Upper lobe of right lung (tissue), 1 donor: ENCODE data around the gene SRGAP1. TPM values are rescaled to one million over a fixed set of nuclear protein-coding genes. Genes with fewer than 3 reads are reported as not detected.

Experiments
- ATAC-seq: fragments of 200-7000 bp; cut with Tn5 transposase; one replicate; pipeline ENCODE4 v1.9.1; 2020; ENCODE audit warnings: mild to moderate bottlenecking, moderate library complexity
- DNase-seq: peaks from one replicate; pipeline ENCODE4 v3.0.0-alpha.2; 2020
- H3K27ac ChIP-seq: fragments of 200-600 bp; one replicate; pipeline ENCODE4 v1.8.0; 2022
- H3K27me3 ChIP-seq: fragments of 200-600 bp; one replicate; pipeline ENCODE4 v1.8.0; 2022; ENCODE audit warnings: mild to moderate bottlenecking
- H3K36me3 ChIP-seq: fragments of 200-600 bp; one replicate; pipeline ENCODE4 v1.8.0; 2022
- H3K4me1 ChIP-seq: fragments of 200-600 bp; one replicate; pipeline ENCODE4 v1.8.0; 2022
- H3K4me3 ChIP-seq: fragments of 200-600 bp; one replicate; pipeline ENCODE4 v1.8.0; 2022; ENCODE audit warnings: mild to moderate bottlenecking
- H3K9me3 ChIP-seq: fragments of 200-600 bp; one replicate; pipeline ENCODE4 v1.8.0; 2022
- CTCF ChIP-seq: fragments of 200-600 bp; IDR thresholded peaks from one replicate; pipeline ENCODE4 v1.8.0; 2022; ENCODE audit warnings: antibody characterized with exemption
- intact Hi-C: fragments of 100-400 bp; cut with DNase I; formaldehyde crosslinking; loops from one replicate; pipeline ENCODE4 v1.11.0; 2022
- total RNA-seq: library from RNA; stranded (reverse); fragmentation: NEBNext Ultra II Directional; extraction: Animal tissue kit (Norgen Biotek cat#: 25700); gene quantifications from one replicate; pipeline ENCODE4 v1.2.1, GENCODE V29; 2021
- donor health status: DM: no; HTN: yes; CAD: no; lungs with severe emphysema.

The SRGAP1 gene
- total RNA-seq, 1 donor from 2014 or later = 11.4 TPM

DNA sequence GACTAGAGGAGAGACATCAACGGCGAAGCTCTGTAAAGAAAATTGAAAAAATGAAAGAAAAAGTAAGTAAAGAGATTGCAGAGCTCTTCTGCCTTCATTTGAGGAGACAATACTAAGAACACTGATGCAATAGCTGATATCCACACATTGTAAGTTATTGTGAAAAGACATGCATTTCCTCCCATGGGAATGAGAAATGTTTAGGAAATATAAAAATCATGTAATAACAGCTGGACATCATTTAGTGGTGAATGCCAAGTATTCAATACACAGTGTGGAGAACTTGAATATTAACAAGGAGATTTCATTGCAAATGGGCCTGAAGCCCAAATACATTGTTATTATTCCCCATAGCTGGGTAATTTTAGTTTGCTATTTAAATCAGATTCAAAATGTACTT lies 198.4 kb downstream of the SRGAP1 start:
- Histone ChIP-seq H3K4me1 (no peaks in the 10 kb centered on the region), H3K9me3 (no peaks in the 10 kb centered on the region), H3K36me3 (no peaks in the 10 kb centered on the region), H3K27ac (no peak overlapping the region), H3K27me3 (no peaks in the 10 kb centered on the region), H3K4me3 (no peak overlapping the region)
- ATAC-seq (no peak), DNase-seq (no peak)
- intact Hi-C loops = no loop called here
- TF ChIP-seq CTCF = no peak

- no peaks in the 10 kb centered on the region for H3K36me3 ChIP-seq
- DNase-seq (no peak), ATAC-seq (no peak)
- no peak for TF ChIP-seq CTCF
- no peaks in the 10 kb centered on the region for H3K4me1 ChIP-seq
- H3K4me3 ChIP-seq = no peak overlapping the region
- no peaks in the 10 kb centered on the region for H3K9me3 ChIP-seq
- H3K27me3 ChIP-seq = no peaks in the 10 kb centered on the region
- no peak overlapping the region for H3K27ac ChIP-seq
- intact Hi-C loops = no loop called here
Observed at GRCh38 chr12:64044191-64044590, 199.7 kb downstream of the SRGAP1 start.

- Histone ChIP-seq H3K4me1 (no peaks in the 10 kb centered on the region), H3K9me3 (no peaks in the 10 kb centered on the region), H3K27ac (no peak overlapping the region), H3K27me3 (no peaks in the 10 kb centered on the region), H3K36me3 (no peaks in the 10 kb centered on the region), H3K4me3 (no peak overlapping the region)
- no peak for DNase-seq
- intact Hi-C loops = no loop called here
- no peak for TF ChIP-seq CTCF
- ATAC-seq = no peak
Observed at GRCh38 chr12:64051057-64051456, 206.6 kb downstream of the SRGAP1 start.

DNA sequence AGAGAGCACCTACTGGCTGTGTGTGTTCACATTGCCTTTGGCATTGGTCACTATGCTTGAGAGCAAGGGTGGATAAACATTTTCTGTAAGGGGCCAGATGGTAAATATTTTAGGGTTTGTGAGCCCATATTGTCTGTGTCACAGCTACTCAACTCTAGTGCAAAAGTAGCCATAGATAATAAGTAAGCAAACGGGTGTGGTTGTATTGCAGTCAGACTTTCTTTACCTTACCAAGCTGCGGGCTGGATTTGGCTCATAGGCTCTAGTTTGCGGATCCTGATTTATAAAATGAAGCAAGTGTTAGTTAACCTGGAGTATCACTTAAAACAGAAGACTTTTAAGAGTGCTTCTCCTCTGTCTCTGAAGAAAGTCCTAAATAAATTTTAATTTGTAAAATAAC lies 208.6 kb downstream of the SRGAP1 start:
- Histone ChIP-seq H3K36me3 (no peaks in the 10 kb centered on the region), H3K4me3 (no peak overlapping the region), H3K9me3 (no peaks in the 10 kb centered on the region), H3K27ac (no peak overlapping the region), H3K27me3 (no peaks in the 10 kb centered on the region), H3K4me1 (no peaks in the 10 kb centered on the region)
- ATAC-seq = no peak
- intact Hi-C loops = no loop called here
- no peak for TF ChIP-seq CTCF
- no peak for DNase-seq

GRCh38 chr12:64054079-64054520 lies 209.6 kb downstream of the SRGAP1 start:
- no peak overlapping the region for H3K27ac ChIP-seq
- H3K36me3 ChIP-seq = no peaks in the 10 kb centered on the region
- intact Hi-C loops = no loop called here
- DNase-seq (no peak), ATAC-seq (no peak)
- H3K27me3 ChIP-seq = no peaks in the 10 kb centered on the region
- H3K9me3 ChIP-seq = no peaks in the 10 kb centered on the region
- H3K4me1 ChIP-seq = no peaks in the 10 kb centered on the region
- no peak overlapping the region for H3K4me3 ChIP-seq
- no peak for TF ChIP-seq CTCF

DNA sequence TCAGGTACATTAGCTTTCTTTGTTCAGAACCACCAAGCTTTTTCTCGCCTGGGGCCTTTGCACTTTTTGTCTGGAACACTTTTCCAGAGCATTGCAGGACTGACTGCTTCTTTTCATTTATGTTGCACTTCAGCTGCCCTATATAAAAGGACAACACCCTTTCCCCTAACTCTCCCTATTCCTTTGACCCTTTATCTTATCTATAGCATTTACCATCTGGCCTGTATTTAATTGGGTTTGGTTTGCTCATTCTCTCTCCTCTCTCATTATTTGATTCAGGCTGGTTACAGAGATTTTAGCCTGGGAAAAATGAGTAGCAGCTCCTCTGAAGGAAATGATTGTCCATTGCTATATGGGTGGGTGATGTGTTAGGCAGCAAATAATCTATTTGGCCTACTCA lies 212.2 kb downstream of the SRGAP1 start:
- H3K27ac ChIP-seq = no peak overlapping the region
- TF ChIP-seq CTCF = no peak
- no peak for DNase-seq
- ATAC-seq = no peak
- H3K36me3 ChIP-seq = no peaks in the 10 kb centered on the region
- no peaks in the 10 kb centered on the region for H3K27me3 ChIP-seq
- intact Hi-C loops = no loop called here
- H3K4me3 ChIP-seq = no peak overlapping the region
- no peaks in the 10 kb centered on the region for H3K4me1 ChIP-seq
- H3K9me3 ChIP-seq = no peaks in the 10 kb centered on the region
